Chondrocyte (in vitro differentiated cells): ENCODE data around the gene DHRSX. TPM values are rescaled to one million over a fixed set of nuclear protein-coding genes. Genes with fewer than 3 reads are reported as not detected.
"Not testable (repeated sequence)": the region's sequence is repeated elsewhere in the genome, so short reads cannot be mapped to it uniquely, and the experiment has no call there.

Experiments
- DNase-seq: peaks from one replicate; pipeline ENCODE4 v3.0.0; 2021; ENCODE audit warnings: mixed read lengths, low spot score
- H3K27ac Mint-ChIP-seq: one replicate; pipeline ENCODE4 v1.8.0; 2021; ENCODE audit warnings: mild to moderate bottlenecking, moderate library complexity, mixed read lengths; ENCODE audit not compliant: unreplicated experiment
- H3K27me3 Mint-ChIP-seq: 2 replicates; pipeline ENCODE4 v1.8.0; 2021; ENCODE audit warnings: low read depth, mixed read lengths
- H3K36me3 Mint-ChIP-seq: 2 replicates; pipeline ENCODE4 v1.8.0; 2021; ENCODE audit warnings: low read depth, mixed read lengths
- H3K4me1 Mint-ChIP-seq: 2 replicates; pipeline ENCODE4 v1.8.0; 2021; ENCODE audit warnings: low read depth, mild to moderate bottlenecking, mixed read lengths
- H3K4me3 Mint-ChIP-seq: one replicate; pipeline ENCODE4 v1.8.0; 2021; ENCODE audit warnings: mild to moderate bottlenecking, moderate library complexity, mixed read lengths; ENCODE audit not compliant: unreplicated experiment
- H3K9me3 Mint-ChIP-seq: 2 replicates; pipeline ENCODE4 v1.8.0; 2021; ENCODE audit warnings: low read depth, mixed read lengths
- total RNA-seq: library from RNA; stranded (reverse); gene quantifications from 3 replicates; pipeline ENCODE4 v1.2.1, GENCODE V29; 2021
- TF ChIP-seq, protein P1 (sequence below): fragments of 200-600 bp; sonication (generic); IDR thresholded peaks from 2 replicates; pipeline ENCODE4 v1.5.0; 2021; ENCODE audit warnings: antibody characterized with exemption, mild to moderate bottlenecking, moderate library complexity

DHRSX gene
- total RNA-seq, 1 donor from 2014 or later, result 35.2 TPM

DNA sequence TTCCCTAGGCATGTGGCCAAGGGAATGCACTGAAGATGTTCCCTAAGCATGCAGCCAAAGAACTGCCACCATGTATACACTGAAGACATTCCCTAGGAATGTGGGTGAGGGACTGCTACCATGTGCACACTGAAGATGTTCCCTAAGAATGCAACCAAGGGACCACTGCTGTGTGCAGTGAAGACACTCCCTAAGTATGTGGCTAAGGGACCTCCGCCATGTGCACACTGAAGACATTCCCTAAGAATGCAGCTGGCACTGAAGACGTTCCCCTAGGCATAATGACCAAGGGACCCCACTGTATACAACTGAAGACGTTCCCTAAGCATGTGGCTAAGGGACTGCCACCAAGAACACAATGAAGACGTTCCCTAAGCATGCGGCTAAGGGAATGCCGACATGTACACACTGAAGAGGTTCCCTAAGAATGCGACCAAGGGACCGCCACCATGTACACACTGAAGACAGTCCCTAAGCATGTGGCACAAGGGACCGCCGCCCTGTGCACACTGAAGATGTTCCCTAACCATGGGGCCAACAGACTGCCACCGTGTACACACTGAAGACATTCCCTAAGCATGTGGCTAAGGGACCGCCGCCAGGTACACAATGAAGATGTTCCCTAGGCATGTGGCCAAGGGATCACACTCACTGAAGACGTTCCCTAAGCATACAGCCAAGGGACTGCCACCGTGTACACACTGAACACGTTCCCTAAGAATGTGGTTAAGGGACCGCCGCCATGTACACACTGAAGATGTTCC lies 25.6 kb downstream of the DHRSX start:
- Mint-ChIP-seq H3K4me3 (no peak overlapping the region), H3K36me3 (no peaks in the 10 kb centered on the region), H3K27ac (no peak overlapping the region), H3K4me1 (no peaks in the 10 kb centered on the region), H3K9me3 (peaks cover 3% of the 10 kb centered on the region), H3K27me3 (no peaks in the 10 kb centered on the region)
- DNase-seq, result peak; percentile 83
- TF ChIP-seq, protein P1, sequence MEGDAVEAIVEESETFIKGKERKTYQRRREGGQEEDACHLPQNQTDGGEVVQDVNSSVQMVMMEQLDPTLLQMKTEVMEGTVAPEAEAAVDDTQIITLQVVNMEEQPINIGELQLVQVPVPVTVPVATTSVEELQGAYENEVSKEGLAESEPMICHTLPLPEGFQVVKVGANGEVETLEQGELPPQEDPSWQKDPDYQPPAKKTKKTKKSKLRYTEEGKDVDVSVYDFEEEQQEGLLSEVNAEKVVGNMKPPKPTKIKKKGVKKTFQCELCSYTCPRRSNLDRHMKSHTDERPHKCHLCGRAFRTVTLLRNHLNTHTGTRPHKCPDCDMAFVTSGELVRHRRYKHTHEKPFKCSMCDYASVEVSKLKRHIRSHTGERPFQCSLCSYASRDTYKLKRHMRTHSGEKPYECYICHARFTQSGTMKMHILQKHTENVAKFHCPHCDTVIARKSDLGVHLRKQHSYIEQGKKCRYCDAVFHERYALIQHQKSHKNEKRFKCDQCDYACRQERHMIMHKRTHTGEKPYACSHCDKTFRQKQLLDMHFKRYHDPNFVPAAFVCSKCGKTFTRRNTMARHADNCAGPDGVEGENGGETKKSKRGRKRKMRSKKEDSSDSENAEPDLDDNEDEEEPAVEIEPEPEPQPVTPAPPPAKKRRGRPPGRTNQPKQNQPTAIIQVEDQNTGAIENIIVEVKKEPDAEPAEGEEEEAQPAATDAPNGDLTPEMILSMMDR, result no peak

DNA sequence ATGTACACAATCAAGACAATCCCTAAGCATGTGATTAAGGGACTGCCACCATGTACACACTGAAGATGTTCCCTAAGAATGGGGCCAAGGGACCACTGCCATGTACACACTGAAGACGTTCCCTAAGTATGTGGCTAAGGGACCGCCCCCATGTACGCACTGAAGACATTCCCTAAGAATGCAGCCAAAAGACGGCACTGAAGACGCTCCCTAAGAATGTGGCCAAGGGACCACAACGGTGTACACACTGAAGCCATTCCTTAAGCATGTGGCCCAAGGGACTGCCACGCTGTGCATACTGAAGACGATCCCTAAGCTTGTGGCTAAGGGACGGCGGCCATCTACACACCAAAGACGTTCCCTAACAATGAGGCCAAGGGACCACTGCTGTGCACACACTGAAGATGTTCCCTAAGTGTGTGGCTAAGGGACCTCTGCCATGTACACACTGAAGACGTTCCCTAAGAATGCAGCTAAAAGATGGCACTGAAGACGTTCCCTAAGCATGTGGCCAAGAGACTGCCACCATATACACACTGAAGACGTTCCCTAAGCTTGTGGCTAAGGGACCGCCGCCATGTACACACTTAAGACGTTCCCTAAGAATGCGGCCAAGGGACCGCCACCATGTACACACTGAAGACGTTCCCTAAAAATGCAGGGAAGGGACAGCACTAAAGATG lies 26.4 kb downstream of the DHRSX start:
- no peak overlapping the region for H3K27ac Mint-ChIP-seq
- H3K4me1 Mint-ChIP-seq, result no peaks in the 10 kb centered on the region
- TF ChIP-seq, protein P1, result no peak
- H3K36me3 Mint-ChIP-seq, result no peaks in the 10 kb centered on the region
- no peak overlapping the region for H3K4me3 Mint-ChIP-seq
- peak; percentile 19 for DNase-seq
- peaks cover 4% of the 10 kb centered on the region for H3K9me3 Mint-ChIP-seq
- H3K27me3 Mint-ChIP-seq, result no peaks in the 10 kb centered on the region

DNA sequence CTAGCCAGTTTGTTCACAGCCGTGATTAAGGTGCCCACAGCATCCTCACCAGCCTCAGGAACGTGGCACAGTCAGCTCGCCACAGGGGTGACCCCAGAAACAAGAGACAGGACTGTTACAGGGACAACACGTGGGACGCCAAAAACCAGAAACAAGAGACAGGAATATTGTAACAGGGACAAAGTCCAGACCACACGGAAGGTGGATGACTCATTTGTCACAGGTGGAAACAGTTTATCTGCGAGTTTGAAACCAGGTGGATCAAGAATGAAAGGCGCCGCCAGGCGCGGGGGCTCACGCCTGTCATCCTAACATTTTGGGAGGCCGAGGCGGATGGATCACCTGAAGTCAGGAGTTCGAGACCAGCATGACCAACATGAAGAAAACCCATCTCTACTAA lies 27.7 kb downstream of the DHRSX start:
- H3K36me3 Mint-ChIP-seq, H3K4me3 Mint-ChIP-seq, H3K9me3 Mint-ChIP-seq, H3K4me1 Mint-ChIP-seq, H3K27me3 Mint-ChIP-seq, H3K27ac Mint-ChIP-seq: not testable (repeated sequence)
- peak; percentile 33 for DNase-seq

DNA sequence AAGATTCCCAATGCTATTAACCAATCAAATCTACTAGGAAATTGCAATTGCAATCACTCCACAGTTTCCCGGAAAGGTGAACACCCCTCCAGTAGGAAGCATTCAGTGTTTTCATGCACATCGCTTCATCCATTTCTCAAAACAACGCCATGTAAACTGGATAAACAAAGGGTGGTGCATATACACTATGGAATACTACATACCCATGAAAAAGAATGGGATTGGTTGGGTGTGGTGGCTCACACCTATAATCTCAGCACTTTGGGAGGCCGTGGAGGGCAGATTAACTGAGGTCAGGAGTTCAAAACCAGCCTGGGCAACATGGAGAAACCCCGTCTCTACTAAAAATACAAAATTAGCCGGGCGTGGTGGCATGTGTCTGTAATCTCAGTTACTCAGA lies 29.1 kb downstream of the DHRSX start:
- no peaks in the 10 kb centered on the region for H3K27me3 Mint-ChIP-seq
- H3K4me1 Mint-ChIP-seq, result peaks cover 4% of the 10 kb centered on the region
- no peak overlapping the region for H3K27ac Mint-ChIP-seq
- peak; percentile 9 for DNase-seq
- no peak overlapping the region for H3K4me3 Mint-ChIP-seq
- H3K9me3 Mint-ChIP-seq, result peaks cover 4% of the 10 kb centered on the region
- H3K36me3 Mint-ChIP-seq, result no peaks in the 10 kb centered on the region
- TF ChIP-seq, protein P1, result no peak

DNA sequence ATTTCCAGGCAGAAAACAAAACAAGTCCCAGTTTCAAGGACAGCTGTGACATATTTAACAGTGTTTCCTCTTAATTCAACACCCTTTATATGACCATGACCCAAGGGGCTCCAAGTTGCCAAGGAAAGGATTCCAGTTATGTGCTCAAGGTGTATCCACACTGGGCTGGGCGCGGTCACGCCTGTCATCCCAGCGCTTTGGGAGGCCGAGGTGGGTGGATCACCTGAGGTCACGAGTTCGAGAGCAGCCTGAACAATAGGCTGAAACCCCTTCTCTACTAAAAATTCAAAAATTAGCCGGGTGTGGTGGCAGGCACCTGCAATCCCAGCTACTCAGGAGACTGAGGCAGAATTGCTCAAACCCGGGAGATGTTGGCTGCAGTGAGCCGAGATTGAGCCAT lies 29.6 kb downstream of the DHRSX start:
- not testable (repeated sequence) for H3K36me3 Mint-ChIP-seq, H3K27ac Mint-ChIP-seq, H3K4me1 Mint-ChIP-seq, H3K4me3 Mint-ChIP-seq, H3K27me3 Mint-ChIP-seq, H3K9me3 Mint-ChIP-seq
- peak; percentile 50 for DNase-seq

DNA sequence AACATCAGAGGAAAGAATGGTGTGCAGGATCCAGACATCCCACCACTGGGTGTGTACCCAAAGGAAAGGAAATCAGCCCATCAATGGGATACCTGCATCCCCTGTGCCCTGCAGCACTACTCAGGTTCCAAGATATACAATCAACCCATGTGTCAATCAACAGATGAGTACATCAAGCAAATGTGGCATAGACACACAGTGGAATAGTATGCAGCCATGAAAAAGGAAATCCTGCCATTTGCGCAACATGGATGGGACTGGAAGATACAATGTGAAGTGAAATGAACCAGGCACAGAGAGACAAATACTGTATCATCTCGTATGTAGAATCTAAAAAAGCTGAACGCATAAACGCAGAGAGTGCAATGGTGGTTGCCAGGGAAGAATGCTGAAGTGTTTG lies 30.9 kb downstream of the DHRSX start:
- DNase-seq, H3K27me3 Mint-ChIP-seq, H3K36me3 Mint-ChIP-seq: not testable (repeated sequence)

More for the DNA sequence above, 30.9 kb downstream of the DHRSX start:
- H3K4me1 Mint-ChIP-seq, H3K27ac Mint-ChIP-seq, H3K9me3 Mint-ChIP-seq, H3K4me3 Mint-ChIP-seq: not testable (repeated sequence)
